Measurements from ENCODE around the gene LHX6.

DNA sequence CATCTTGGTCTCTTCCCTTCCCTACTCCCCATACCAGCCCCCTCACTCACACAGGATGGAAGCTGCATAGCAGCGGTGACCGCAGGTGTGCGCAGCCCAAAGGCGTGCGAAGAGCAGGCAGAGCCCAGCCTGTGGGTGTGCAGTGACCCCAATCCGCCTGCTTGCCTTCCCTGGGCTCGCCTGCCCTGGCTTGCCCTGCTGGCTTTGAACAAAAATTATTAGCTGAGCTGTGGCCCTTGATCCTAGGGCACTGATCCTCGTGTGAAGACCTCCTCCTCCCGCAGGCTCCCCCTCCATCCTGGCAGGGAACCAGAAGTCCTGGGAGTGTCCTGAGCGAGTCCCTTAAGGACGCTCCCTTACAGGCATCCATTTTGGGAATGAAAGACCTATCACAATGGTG lies 37.2 kb downstream of the LHX6 start:
- no peak for TF ChIP-seq SMC3 (conservative IDR thresholded peaks at IDR 0.05; ENCODE audit: poor library complexity)
- TF ChIP-seq, protein P1, sequence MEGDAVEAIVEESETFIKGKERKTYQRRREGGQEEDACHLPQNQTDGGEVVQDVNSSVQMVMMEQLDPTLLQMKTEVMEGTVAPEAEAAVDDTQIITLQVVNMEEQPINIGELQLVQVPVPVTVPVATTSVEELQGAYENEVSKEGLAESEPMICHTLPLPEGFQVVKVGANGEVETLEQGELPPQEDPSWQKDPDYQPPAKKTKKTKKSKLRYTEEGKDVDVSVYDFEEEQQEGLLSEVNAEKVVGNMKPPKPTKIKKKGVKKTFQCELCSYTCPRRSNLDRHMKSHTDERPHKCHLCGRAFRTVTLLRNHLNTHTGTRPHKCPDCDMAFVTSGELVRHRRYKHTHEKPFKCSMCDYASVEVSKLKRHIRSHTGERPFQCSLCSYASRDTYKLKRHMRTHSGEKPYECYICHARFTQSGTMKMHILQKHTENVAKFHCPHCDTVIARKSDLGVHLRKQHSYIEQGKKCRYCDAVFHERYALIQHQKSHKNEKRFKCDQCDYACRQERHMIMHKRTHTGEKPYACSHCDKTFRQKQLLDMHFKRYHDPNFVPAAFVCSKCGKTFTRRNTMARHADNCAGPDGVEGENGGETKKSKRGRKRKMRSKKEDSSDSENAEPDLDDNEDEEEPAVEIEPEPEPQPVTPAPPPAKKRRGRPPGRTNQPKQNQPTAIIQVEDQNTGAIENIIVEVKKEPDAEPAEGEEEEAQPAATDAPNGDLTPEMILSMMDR (IDR thresholded peaks at IDR 0.05; ENCODE audit: poor library complexity, severe bottlenecking) = no peak
- no peak for TF ChIP-seq RAD21 (conservative IDR thresholded peaks at IDR 0.05)
- TF ChIP-seq POLR2AphosphoS5 (IDR thresholded peaks at IDR 0.05) = no peak
- TF ChIP-seq EZH2 (IDR thresholded peaks at IDR 0.05; ENCODE audit: borderline replicate concordance, insufficient read depth, low read length, poor library complexity, severe bottlenecking) = no peak
- TF ChIP-seq EP300 (conservative IDR thresholded peaks at IDR 0.05; ENCODE audit: poor library complexity, severe bottlenecking) = no peak
